ENCODE data around the gene DKK1. TPM values are rescaled to one million over a fixed set of nuclear protein-coding genes. Genes with fewer than 3 reads are reported as not detected.

DKK1 gene
- total RNA-seq, 1 experiment from 2014 or later: 75.2 TPM

GRCh38 chr10:52268790-52269189 lies 45.3 kb upstream of the DKK1 start:
- no peak overlapping the region for H2AFZ ChIP-seq
- intact Hi-C loops (cut with micrococcal nuclease; ENCODE audit: unreplicated experiment): no loop called here
- no peak overlapping the region for H3K4me3 ChIP-seq
- no peaks in the 10 kb centered on the region for H3K36me3 ChIP-seq (ENCODE audit: low read depth)
- H3K4me2 ChIP-seq: no peak overlapping the region
- POLR2A ChIA-PET (ENCODE audit: unreplicated experiment): no interaction called here
- no TSS peak for BruUV-seq (replicated peaks)
- no peaks in the 10 kb centered on the region for H3K27me3 ChIP-seq (ENCODE audit: insufficient read depth, low read depth)
- no peak for TF ChIP-seq EZH2 (IDR thresholded peaks at IDR 0.05; ENCODE audit: low read depth)
- TF ChIP-seq CTCF (conservative IDR thresholded peaks at IDR 0.05): no peak
- no peaks in the 10 kb centered on the region for H3K9me3 ChIP-seq (ENCODE audit: insufficient read depth, low read depth)
- no peaks in the 10 kb centered on the region for H3K4me1 ChIP-seq (replicated peaks; ENCODE audit: insufficient read depth)
- no peak for DNase-seq
- no peaks in the 10 kb centered on the region for H3K9me2 ChIP-seq (ENCODE audit: insufficient read depth)
- H3K79me2 ChIP-seq (ENCODE audit: low read depth): no peaks in the 10 kb centered on the region
- CTCF ChIA-PET: no interaction called here
- H3K27ac ChIP-seq: no peak overlapping the region
- H4K20me1 ChIP-seq (ENCODE audit: insufficient read depth): no peaks in the 10 kb centered on the region
- no peaks in the 10 kb centered on the region for H3F3A ChIP-seq (ENCODE audit: insufficient read depth, low read depth)

- H3K9me2 ChIP-seq (ENCODE audit: insufficient read depth): no peaks in the 10 kb centered on the region
- TF ChIP-seq CTCF (conservative IDR thresholded peaks at IDR 0.05) (no peak), EZH2 (IDR thresholded peaks at IDR 0.05; ENCODE audit: low read depth) (no peak)
- H2AFZ ChIP-seq: no peak overlapping the region
- POLR2A ChIA-PET (ENCODE audit: unreplicated experiment): interaction anchor here (0.6 kb wide), 1 partner anchor 22 kb away, joined by 9 read pairs; no protein-coding TSS in a partner anchor
- H3K27ac ChIP-seq: no peak overlapping the region
- no peaks in the 10 kb centered on the region for H3F3A ChIP-seq (ENCODE audit: insufficient read depth, low read depth)
- no peaks in the 10 kb centered on the region for H3K79me2 ChIP-seq (ENCODE audit: low read depth)
- no peak overlapping the region for H3K4me3 ChIP-seq
- H3K9me3 ChIP-seq (ENCODE audit: insufficient read depth, low read depth): no peaks in the 10 kb centered on the region
- no peak overlapping the region for H3K4me2 ChIP-seq
- no TSS peak for BruUV-seq (replicated peaks)
- no peaks in the 10 kb centered on the region for H3K27me3 ChIP-seq (ENCODE audit: insufficient read depth, low read depth)
- CTCF ChIA-PET: no interaction called here
- no peaks in the 10 kb centered on the region for H3K4me1 ChIP-seq (replicated peaks; ENCODE audit: insufficient read depth)
- intact Hi-C loops (cut with micrococcal nuclease; ENCODE audit: unreplicated experiment): no loop called here
- no peaks in the 10 kb centered on the region for H3K36me3 ChIP-seq (ENCODE audit: low read depth)
- DNase-seq: no peak
- H4K20me1 ChIP-seq (ENCODE audit: insufficient read depth): no peaks in the 10 kb centered on the region
These were observed 44.8 kb upstream of the DKK1 start for GRCh38 chr10:52269233-52269632.

GRCh38 chr10:52276163-52276562 lies 37.9 kb upstream of the DKK1 start:
- Histone ChIP-seq H3K27ac (no peak overlapping the region), H3K27me3 (ENCODE audit: insufficient read depth, low read depth) (no peaks in the 10 kb centered on the region), H3K9me3 (ENCODE audit: insufficient read depth, low read depth) (peaks cover 5% of the 10 kb centered on the region; the same call in 1 of the 2 replicates), H3F3A (ENCODE audit: insufficient read depth, low read depth) (no peaks in the 10 kb centered on the region), H3K9me2 (ENCODE audit: insufficient read depth) (no peaks in the 10 kb centered on the region; the same call in 1 of the 2 replicates), H3K4me1 (replicated peaks; ENCODE audit: insufficient read depth) (no peaks in the 10 kb centered on the region), H4K20me1 (ENCODE audit: insufficient read depth) (no peaks in the 10 kb centered on the region), H3K4me3 (no peak overlapping the region), H3K36me3 (ENCODE audit: low read depth) (no peaks in the 10 kb centered on the region), H3K79me2 (ENCODE audit: low read depth) (no peaks in the 10 kb centered on the region), H3K4me2 (no peak overlapping the region), H2AFZ (no peak overlapping the region)
- BruUV-seq (replicated peaks): no TSS peak
- CTCF ChIA-PET: no interaction called here
- intact Hi-C loops (cut with micrococcal nuclease; ENCODE audit: unreplicated experiment): no loop called here
- DNase-seq: no peak
- POLR2A ChIA-PET (ENCODE audit: unreplicated experiment): no interaction called here
- TF ChIP-seq EZH2 (IDR thresholded peaks at IDR 0.05; ENCODE audit: low read depth) (no peak), CTCF (conservative IDR thresholded peaks at IDR 0.05) (no peak)

Data from PC-9 (cell line).